Ishikawa (cell line): ENCODE measurements around the gene ITPR2.

Source experiments
- CEBPB ChIP-seq: IDR thresholded peaks from 2 replicates; pipeline ENCODE4 v1.6.1; 2012
- CREB1 ChIP-seq: IDR thresholded peaks from 2 replicates; pipeline ENCODE4 v1.6.1; 2012; ENCODE audit warnings: low read depth
- EP300 ChIP-seq: IDR thresholded peaks from 2 replicates; pipeline ENCODE4 v1.6.1; 2012; ENCODE audit warnings: borderline replicate concordance
- FOXM1 ChIP-seq: IDR thresholded peaks from 2 replicates; pipeline ENCODE4 v1.6.1; 2012; ENCODE audit warnings: low read depth, borderline replicate concordance
- NFIC ChIP-seq: IDR thresholded peaks from 2 replicates; pipeline ENCODE4 v1.6.1; 2012
- RAD21 ChIP-seq: IDR thresholded peaks from 2 replicates; pipeline ENCODE4 v1.6.1; 2012; ENCODE audit warnings: low read depth
- TAF1 ChIP-seq: IDR thresholded peaks from 2 replicates; pipeline ENCODE4 v1.6.1; 2012; ENCODE audit warnings: low read depth, mild to moderate bottlenecking
- TCF12 ChIP-seq: IDR thresholded peaks from 2 replicates; pipeline ENCODE4 v1.6.1; 2012; ENCODE audit warnings: low read depth
- TEAD4 ChIP-seq: IDR thresholded peaks from 2 replicates; pipeline ENCODE4 v1.6.1; 2012
- USF1 ChIP-seq: IDR thresholded peaks from 2 replicates; pipeline ENCODE4 v1.6.1; 2012
- YY1 ChIP-seq: IDR thresholded peaks from 2 replicates; pipeline ENCODE4 v1.6.1; 2012; ENCODE audit warnings: low read depth
- ZBTB7A ChIP-seq: IDR thresholded peaks from 2 replicates; pipeline ENCODE4 v1.6.1; 2012; ENCODE audit warnings: low read depth
- TF ChIP-seq, protein P1 (sequence below): IDR thresholded peaks from 2 replicates; pipeline ENCODE4 v1.6.1; 2012; ENCODE audit warnings: low read depth, mild to moderate bottlenecking
- TF ChIP-seq, protein P2 (sequence below): IDR thresholded peaks from 2 replicates; pipeline ENCODE4 v1.6.1; 2012

DNA sequence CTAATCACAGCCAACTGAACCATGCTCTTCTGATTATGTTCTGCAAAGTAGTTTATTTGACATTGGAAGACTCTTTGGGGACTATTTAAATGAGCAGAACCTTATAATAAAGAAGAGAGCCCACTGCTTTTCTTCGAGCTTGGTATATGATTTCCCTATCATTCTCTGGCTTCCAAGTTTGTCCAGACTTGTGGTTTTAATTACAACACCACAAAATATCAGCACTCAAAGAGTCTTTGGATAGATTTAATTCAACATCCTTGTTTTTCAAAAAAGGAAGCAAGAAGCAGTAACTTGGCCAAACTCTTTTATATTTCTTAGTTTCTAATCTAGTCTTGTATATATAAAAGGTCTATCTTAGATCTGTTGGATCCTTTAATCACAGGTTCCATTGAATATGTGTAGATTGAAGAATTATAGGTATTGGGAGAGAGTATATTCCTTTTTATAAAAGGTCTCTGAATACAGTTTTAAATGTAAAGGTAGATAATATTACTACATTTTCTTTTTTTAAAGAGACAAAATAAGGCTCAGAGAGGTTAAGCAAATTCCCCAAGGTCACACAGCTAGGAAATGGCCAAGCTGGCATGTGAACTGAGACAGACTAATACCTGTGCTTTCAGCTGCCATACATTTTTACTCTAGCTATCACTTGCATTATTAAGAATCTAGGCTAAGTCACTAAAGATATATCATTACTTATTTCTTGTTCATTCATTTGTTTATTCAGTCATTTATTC lies 464.8 kb downstream of the ITPR2 start:
- no peak for TF ChIP-seq EP300
- no peak for TF ChIP-seq USF1
- no peak for TF ChIP-seq CEBPB
- TF ChIP-seq TAF1 = no peak
- TF ChIP-seq FOXM1 = no peak
- TF ChIP-seq, protein P1, sequence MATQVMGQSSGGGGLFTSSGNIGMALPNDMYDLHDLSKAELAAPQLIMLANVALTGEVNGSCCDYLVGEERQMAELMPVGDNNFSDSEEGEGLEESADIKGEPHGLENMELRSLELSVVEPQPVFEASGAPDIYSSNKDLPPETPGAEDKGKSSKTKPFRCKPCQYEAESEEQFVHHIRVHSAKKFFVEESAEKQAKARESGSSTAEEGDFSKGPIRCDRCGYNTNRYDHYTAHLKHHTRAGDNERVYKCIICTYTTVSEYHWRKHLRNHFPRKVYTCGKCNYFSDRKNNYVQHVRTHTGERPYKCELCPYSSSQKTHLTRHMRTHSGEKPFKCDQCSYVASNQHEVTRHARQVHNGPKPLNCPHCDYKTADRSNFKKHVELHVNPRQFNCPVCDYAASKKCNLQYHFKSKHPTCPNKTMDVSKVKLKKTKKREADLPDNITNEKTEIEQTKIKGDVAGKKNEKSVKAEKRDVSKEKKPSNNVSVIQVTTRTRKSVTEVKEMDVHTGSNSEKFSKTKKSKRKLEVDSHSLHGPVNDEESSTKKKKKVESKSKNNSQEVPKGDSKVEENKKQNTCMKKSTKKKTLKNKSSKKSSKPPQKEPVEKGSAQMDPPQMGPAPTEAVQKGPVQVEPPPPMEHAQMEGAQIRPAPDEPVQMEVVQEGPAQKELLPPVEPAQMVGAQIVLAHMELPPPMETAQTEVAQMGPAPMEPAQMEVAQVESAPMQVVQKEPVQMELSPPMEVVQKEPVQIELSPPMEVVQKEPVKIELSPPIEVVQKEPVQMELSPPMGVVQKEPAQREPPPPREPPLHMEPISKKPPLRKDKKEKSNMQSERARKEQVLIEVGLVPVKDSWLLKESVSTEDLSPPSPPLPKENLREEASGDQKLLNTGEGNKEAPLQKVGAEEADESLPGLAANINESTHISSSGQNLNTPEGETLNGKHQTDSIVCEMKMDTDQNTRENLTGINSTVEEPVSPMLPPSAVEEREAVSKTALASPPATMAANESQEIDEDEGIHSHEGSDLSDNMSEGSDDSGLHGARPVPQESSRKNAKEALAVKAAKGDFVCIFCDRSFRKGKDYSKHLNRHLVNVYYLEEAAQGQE = no peak
- no peak for TF ChIP-seq RAD21
- no peak for TF ChIP-seq ZBTB7A
- TF ChIP-seq CREB1 = no peak
- TF ChIP-seq YY1 = no peak
- TF ChIP-seq, protein P2, sequence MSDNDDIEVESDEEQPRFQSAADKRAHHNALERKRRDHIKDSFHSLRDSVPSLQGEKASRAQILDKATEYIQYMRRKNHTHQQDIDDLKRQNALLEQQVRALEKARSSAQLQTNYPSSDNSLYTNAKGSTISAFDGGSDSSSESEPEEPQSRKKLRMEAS = no peak
- no peak for TF ChIP-seq TCF12
- no peak for TF ChIP-seq TEAD4
- no peak for TF ChIP-seq NFIC
